ENCODE data around the gene RAD51B.

DNA sequence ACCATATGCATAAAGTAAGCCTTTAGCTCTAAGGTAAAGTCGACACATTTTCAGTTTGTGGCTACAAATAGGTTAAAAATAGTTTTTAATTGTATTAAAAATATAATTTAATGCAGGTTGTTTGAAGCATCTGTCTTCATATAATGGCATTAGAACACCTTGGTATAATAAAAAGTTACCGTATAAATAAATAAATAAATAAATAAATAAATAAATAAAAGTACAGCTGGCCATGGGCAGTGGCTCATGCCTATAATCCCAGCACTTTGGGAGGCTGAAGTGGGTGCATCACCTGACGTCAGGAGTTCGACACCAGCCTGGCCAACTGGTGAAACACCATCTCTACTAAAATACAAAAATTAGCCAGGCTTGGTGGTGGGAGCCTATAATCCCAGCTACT is 18.8 kb upstream of the RAD51B start:
- TF ChIP-seq, protein P1, sequence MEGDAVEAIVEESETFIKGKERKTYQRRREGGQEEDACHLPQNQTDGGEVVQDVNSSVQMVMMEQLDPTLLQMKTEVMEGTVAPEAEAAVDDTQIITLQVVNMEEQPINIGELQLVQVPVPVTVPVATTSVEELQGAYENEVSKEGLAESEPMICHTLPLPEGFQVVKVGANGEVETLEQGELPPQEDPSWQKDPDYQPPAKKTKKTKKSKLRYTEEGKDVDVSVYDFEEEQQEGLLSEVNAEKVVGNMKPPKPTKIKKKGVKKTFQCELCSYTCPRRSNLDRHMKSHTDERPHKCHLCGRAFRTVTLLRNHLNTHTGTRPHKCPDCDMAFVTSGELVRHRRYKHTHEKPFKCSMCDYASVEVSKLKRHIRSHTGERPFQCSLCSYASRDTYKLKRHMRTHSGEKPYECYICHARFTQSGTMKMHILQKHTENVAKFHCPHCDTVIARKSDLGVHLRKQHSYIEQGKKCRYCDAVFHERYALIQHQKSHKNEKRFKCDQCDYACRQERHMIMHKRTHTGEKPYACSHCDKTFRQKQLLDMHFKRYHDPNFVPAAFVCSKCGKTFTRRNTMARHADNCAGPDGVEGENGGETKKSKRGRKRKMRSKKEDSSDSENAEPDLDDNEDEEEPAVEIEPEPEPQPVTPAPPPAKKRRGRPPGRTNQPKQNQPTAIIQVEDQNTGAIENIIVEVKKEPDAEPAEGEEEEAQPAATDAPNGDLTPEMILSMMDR (conservative IDR thresholded peaks at IDR 0.05; ENCODE audit: low read depth, low read length): no peak
- TF ChIP-seq EZH2 (IDR thresholded peaks at IDR 0.05; ENCODE audit: low read length, unreplicated experiment) (no peak), EZH2phosphoT487 (IDR thresholded peaks at IDR 0.05; ENCODE audit: borderline replicate concordance, low read length) (no peak)

All from PC-3 (cell line).